GM12878 (cell line): ENCODE results near the gene UNC93A. TPM values are rescaled to one million over a fixed set of nuclear protein-coding genes. Genes with fewer than 3 reads are reported as not detected.

Experiments used
- ATAC-seq: fragments of 200-7000 bp; cut with Tn5 transposase; 3 replicates; pipeline ENCODE4 v1.9.1; 2020; ENCODE audit warnings: mild to moderate bottlenecking, moderate library complexity
- BruUV-seq: library from RNA; stranded (reverse); fragments of 400-500 nt; replicated peaks from 2 replicates; lab custom pipeline; 2021; lab: Mats Ljungman, UMichigan
- CTCF ChIA-PET: fragments of 300-600 bp; sonication (Branson Sonifier 250); formaldehyde crosslinking; extraction: SDS; loops from one replicate; lab custom pipeline; 2021; ENCODE audit warnings: inconsistent platforms; lab: Yijun Ruan, JAX
- POLR2A ChIA-PET: fragments of 350-600 bp; formaldehyde crosslinking; extraction: SDS; loops from one replicate; lab custom pipeline; 2021; ENCODE audit warnings: inconsistent platforms; lab: Charles Lee
- RAD21 ChIA-PET: fragments of 300-600 bp; sonication (Branson Sonifier 250); formaldehyde crosslinking; loops from one replicate; lab custom pipeline; 2023; ENCODE audit warnings: antibody characterized with exemption; ENCODE audit not compliant: unreplicated experiment; lab: Charles Lee
- SMC1A ChIA-PET: fragments of 300-600 bp; sonication (Branson Sonifier 250); formaldehyde crosslinking; loops from one replicate; lab custom pipeline; 2023; ENCODE audit not compliant: unreplicated experiment, uncharacterized antibody; lab: Charles Lee
- DNase-seq: peaks from one replicate; pipeline ENCODE4 v3.0.0-alpha.2; 2011; ENCODE audit warnings: low read depth, low spot score
- FAIRE-seq: peaks from 3 replicates; lab custom pipeline; 2011; peaks lifted over from hg19 to GRCh38; lab: Jason Lieb, UNC
- H2AFZ ChIP-seq: 2 replicates; pipeline ENCODE4 v1.6.0; 2011; ENCODE audit warnings: low read depth, low read length, control low read depth; ENCODE audit not compliant: control insufficient read depth
- H3K27ac ChIP-seq: 2 replicates; pipeline ENCODE4 v1.5.1; 2011; ENCODE audit warnings: control low read depth; ENCODE audit not compliant: control insufficient read depth, insufficient read depth
- H3K27me3 ChIP-seq, 2 experiments: replicated peaks in 1 of 2; 2 replicates each; pipeline versions ENCODE4 v1.6.0 to v1.6.1; 2011; ENCODE audit warnings: low read length in 1 of 2; ENCODE audit not compliant: control insufficient read depth in 2 of 2, insufficient read depth in 2 of 2
- H3K36me3 ChIP-seq, 2 experiments: 2 replicates each; pipeline ENCODE4 v1.5.1; 2011; ENCODE audit warnings: low read length in 1 of 2; ENCODE audit not compliant: control insufficient read depth in 2 of 2, insufficient read depth in 2 of 2
- H3K4me1 ChIP-seq: 2 replicates; pipeline ENCODE4 v1.6.1; 2011; ENCODE audit warnings: mild to moderate bottlenecking, low read length, moderate library complexity, mixed read lengths; ENCODE audit not compliant: control insufficient read depth, insufficient read depth
- H3K4me2 ChIP-seq: 2 replicates; pipeline ENCODE4 v1.6.0; 2011; ENCODE audit warnings: control low read depth; ENCODE audit not compliant: control insufficient read depth, insufficient read depth
- H3K4me3 ChIP-seq: fragments of 200-600 bp; sonication (generic); 2 replicates; pipeline ENCODE4 v1.5.1; 2016
- H3K79me2 ChIP-seq: 2 replicates; pipeline ENCODE4 v1.6.0; 2011; ENCODE audit warnings: low read length; ENCODE audit not compliant: control insufficient read depth, insufficient read depth
- H3K9ac ChIP-seq: 2 replicates; pipeline ENCODE4 v1.8.0; 2011; ENCODE audit warnings: low read length, control low read depth, mixed read lengths; ENCODE audit not compliant: control insufficient read depth, insufficient read depth
- H3K9me3 ChIP-seq: replicated peaks from 3 replicates; pipeline ENCODE4 v1.5.1; 2011; ENCODE audit warnings: mild to moderate bottlenecking, low read length; ENCODE audit not compliant: control insufficient read depth, insufficient read depth
- H4K20me1 ChIP-seq: 2 replicates; pipeline ENCODE4 v1.6.0; 2011; ENCODE audit not compliant: control insufficient read depth, insufficient read depth
- EED ChIP-seq: sonication (generic); IDR thresholded peaks from 2 replicates; pipeline ENCODE4 v1.6.1; 2016; ENCODE audit warnings: antibody characterized with exemption, low read depth
- ESRRA ChIP-seq: IDR thresholded peaks from 2 replicates; pipeline ENCODE4 v1.6.1; 2012; ENCODE audit warnings: mild to moderate bottlenecking, low read length, improper control_type of control experiment
- MTA2 ChIP-seq: fragments of 450-650 bp; IDR thresholded peaks from 2 replicates; pipeline ENCODE4 v1.6.1; 2016; ENCODE audit warnings: low read depth, mild to moderate bottlenecking, moderate library complexity
- PAX8 ChIP-seq: fragments of 450-650 bp; IDR thresholded peaks from 2 replicates; pipeline ENCODE4 v1.6.1; 2017; ENCODE audit warnings: mild to moderate bottlenecking, moderate library complexity
- POLR2AphosphoS2 ChIP-seq: IDR thresholded peaks from 2 replicates; pipeline ENCODE4 v1.6.1; 2011; ENCODE audit warnings: low read depth, mild to moderate bottlenecking, low read length, improper control_type of control experiment, moderate library complexity
- RAD51 ChIP-seq: fragments of 450-650 bp; IDR thresholded peaks from 2 replicates; pipeline ENCODE4 v1.6.1; 2016; ENCODE audit warnings: moderate library complexity, mild to moderate bottlenecking, inconsistent platforms
- SP1 ChIP-seq: IDR thresholded peaks from one replicate; pipeline ENCODE4 v1.6.1; 2011; ENCODE audit warnings: low read depth, low read length
- TCF3 ChIP-seq: IDR thresholded peaks from 2 replicates; pipeline ENCODE4 v1.6.1; 2012; ENCODE audit warnings: low read depth, mild to moderate bottlenecking, low read length, borderline replicate concordance; ENCODE audit not compliant: insufficient read depth
- WRNIP1 ChIP-seq: IDR thresholded peaks from 2 replicates; pipeline ENCODE4 v1.6.1; 2011; ENCODE audit warnings: low read depth, low read length, improper control_type of control experiment, borderline replicate concordance
- WGBS: methylation state at CpG from one replicate; pipeline ENCODE4 v1.1.6; 2016; ENCODE audit warnings: low lambda C conversion rate; ENCODE audit not compliant: insufficient replicate concordance, insufficient coverage; ENCODE audit errors: missing lambda C conversion rate; 5-methylcytosine and 5-hydroxymethylcytosine counted together
- in situ Hi-C: fragments of 300-500 bp; cut with MboI; formaldehyde crosslinking; loops from 9 replicates; pipeline ENCODE4 v1.14.3; 2018; ENCODE audit warnings: mixed read lengths
- intact Hi-C: fragments of 100-400 bp; cut with micrococcal nuclease; formaldehyde crosslinking; loops from one replicate; pipeline ENCODE4 v1.14.2; 2022; ENCODE audit not compliant: unreplicated experiment
- polyA plus RNA-seq, 11 experiments: library from polyadenylated mRNA; depleted of rRNA in 4 of 11; unstranded in 6 of 11; stranded (reverse) in 5 of 11; fragments of >200 nt; fragmentation: Nextera tagmentation in 4 of 11; fragmentation: Illumina TruSeq in 1 of 11; extraction: Ambion mirVana in 4 of 11; extraction: Trizol in 1 of 11; gene quantifications; 1 replicate in 1 of 11; 2 replicates in 10 of 11; pipeline versions ENCODE4 v1.2.1 to v1.2.3, GENCODE V29; 2011 to 2016; ENCODE audit warnings: inconsistent platforms in 2 of 11, missing spikeins in 2 of 11, low read depth in 1 of 11
- total RNA-seq, 4 experiments: library from RNA; depleted of rRNA in 3 of 4; stranded (reverse); fragments of >200 nt in 3 of 4; fragmentation: Illumina TruSeq in 1 of 4; extraction: Trizol in 1 of 4; gene quantifications; 2 replicates each; pipeline versions ENCODE4 v1.2.1 to v1.2.3, GENCODE V29; 2013 to 2021
- TF ChIP-seq, protein P1 (sequence below): fragments of 450-650 bp; IDR thresholded peaks from 2 replicates; pipeline ENCODE4 v1.6.1; 2018; ENCODE audit warnings: borderline replicate concordance, mild to moderate bottlenecking; ENCODE audit not compliant: partially characterized antibody
- TF ChIP-seq, protein P2 (sequence below): fragments of 450-650 bp; IDR thresholded peaks from 2 replicates; pipeline ENCODE4 v1.6.1; 2017; ENCODE audit warnings: low read depth, mild to moderate bottlenecking, moderate library complexity
- TF ChIP-seq, protein P3 (sequence below): fragments of 450-650 bp; IDR thresholded peaks from 2 replicates; pipeline ENCODE4 v1.6.1; 2017; ENCODE audit warnings: mild to moderate bottlenecking, moderate library complexity
- TF ChIP-seq, protein P4 (sequence below): fragments of 450-650 bp; formaldehyde crosslinking; IDR thresholded peaks from 2 replicates; pipeline ENCODE4 v1.5.0; 2022; ENCODE audit warnings: mild to moderate bottlenecking, missing genetic modification characterization

The UNC93A gene
- total and polyA plus RNA-seq, 10 of the 15 experiments (the other 5 are each of a cell fraction or from before 2014, with no cell fraction given), result 0.37 TPM; not detected in 9

GRCh38 chr6:167267921-167268401 lies 23.2 kb upstream of the UNC93A start:
- ChIA-PET RAD21 (no interaction called here), SMC1A (no interaction called here), CTCF (no interaction called here), POLR2A (no interaction called here)
- intact Hi-C loops, result no loop called here
- BruUV-seq, result no TSS peak
- Histone ChIP-seq H3K9ac (no peak overlapping the region), H2AFZ (no peak overlapping the region), H3K9me3 (no peaks in the 10 kb centered on the region), H3K4me2 (no peak overlapping the region), H3K4me1 (no peaks in the 10 kb centered on the region), H3K27ac (no peak overlapping the region), H3K4me3 (no peak overlapping the region), H3K27me3 (no peaks in the 10 kb centered on the region; a peak in 2 of 4 replicates), H3K36me3 (no peaks in the 10 kb centered on the region), H3K79me2 (no peaks in the 10 kb centered on the region), H4K20me1 (no peaks in the 10 kb centered on the region)
- no peak for ATAC-seq
- FAIRE-seq, result no peak
- no peak for DNase-seq
- 65% methylated on average over 12 of the region's 12 CpGs for WGBS
- in situ Hi-C loops, result no loop called here
- TF ChIP-seq PAX8 (no peak), RAD51 (no peak), TCF3 (no peak), ESRRA (no peak), MTA2 (no peak), POLR2AphosphoS2 (no peak), EED (no peak), SP1 (no peak), WRNIP1 (no peak)
- TF ChIP-seq, protein P1, sequence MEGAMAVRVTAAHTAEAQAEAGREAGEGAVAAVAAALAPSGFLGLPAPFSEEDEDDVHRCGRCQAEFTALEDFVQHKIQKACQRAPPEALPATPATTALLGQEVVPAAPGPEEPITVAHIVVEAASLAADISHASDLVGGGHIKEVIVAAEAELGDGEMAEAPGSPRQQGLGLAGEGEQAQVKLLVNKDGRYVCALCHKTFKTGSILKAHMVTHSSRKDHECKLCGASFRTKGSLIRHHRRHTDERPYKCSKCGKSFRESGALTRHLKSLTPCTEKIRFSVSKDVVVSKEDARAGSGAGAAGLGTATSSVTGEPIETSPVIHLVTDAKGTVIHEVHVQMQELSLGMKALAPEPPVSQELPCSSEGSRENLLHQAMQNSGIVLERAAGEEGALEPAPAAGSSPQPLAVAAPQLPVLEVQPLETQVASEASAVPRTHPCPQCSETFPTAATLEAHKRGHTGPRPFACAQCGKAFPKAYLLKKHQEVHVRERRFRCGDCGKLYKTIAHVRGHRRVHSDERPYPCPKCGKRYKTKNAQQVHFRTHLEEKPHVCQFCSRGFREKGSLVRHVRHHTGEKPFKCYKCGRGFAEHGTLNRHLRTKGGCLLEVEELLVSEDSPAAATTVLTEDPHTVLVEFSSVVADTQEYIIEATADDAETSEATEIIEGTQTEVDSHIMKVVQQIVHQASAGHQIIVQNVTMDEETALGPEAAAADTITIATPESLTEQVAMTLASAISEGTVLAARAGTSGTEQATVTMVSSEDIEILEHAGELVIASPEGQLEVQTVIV, result no peak
- TF ChIP-seq, protein P2, sequence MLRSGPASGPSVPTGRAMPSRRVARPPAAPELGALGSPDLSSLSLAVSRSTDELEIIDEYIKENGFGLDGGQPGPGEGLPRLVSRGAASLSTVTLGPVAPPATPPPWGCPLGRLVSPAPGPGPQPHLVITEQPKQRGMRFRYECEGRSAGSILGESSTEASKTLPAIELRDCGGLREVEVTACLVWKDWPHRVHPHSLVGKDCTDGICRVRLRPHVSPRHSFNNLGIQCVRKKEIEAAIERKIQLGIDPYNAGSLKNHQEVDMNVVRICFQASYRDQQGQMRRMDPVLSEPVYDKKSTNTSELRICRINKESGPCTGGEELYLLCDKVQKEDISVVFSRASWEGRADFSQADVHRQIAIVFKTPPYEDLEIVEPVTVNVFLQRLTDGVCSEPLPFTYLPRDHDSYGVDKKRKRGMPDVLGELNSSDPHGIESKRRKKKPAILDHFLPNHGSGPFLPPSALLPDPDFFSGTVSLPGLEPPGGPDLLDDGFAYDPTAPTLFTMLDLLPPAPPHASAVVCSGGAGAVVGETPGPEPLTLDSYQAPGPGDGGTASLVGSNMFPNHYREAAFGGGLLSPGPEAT, result no peak
- TF ChIP-seq, protein P3, sequence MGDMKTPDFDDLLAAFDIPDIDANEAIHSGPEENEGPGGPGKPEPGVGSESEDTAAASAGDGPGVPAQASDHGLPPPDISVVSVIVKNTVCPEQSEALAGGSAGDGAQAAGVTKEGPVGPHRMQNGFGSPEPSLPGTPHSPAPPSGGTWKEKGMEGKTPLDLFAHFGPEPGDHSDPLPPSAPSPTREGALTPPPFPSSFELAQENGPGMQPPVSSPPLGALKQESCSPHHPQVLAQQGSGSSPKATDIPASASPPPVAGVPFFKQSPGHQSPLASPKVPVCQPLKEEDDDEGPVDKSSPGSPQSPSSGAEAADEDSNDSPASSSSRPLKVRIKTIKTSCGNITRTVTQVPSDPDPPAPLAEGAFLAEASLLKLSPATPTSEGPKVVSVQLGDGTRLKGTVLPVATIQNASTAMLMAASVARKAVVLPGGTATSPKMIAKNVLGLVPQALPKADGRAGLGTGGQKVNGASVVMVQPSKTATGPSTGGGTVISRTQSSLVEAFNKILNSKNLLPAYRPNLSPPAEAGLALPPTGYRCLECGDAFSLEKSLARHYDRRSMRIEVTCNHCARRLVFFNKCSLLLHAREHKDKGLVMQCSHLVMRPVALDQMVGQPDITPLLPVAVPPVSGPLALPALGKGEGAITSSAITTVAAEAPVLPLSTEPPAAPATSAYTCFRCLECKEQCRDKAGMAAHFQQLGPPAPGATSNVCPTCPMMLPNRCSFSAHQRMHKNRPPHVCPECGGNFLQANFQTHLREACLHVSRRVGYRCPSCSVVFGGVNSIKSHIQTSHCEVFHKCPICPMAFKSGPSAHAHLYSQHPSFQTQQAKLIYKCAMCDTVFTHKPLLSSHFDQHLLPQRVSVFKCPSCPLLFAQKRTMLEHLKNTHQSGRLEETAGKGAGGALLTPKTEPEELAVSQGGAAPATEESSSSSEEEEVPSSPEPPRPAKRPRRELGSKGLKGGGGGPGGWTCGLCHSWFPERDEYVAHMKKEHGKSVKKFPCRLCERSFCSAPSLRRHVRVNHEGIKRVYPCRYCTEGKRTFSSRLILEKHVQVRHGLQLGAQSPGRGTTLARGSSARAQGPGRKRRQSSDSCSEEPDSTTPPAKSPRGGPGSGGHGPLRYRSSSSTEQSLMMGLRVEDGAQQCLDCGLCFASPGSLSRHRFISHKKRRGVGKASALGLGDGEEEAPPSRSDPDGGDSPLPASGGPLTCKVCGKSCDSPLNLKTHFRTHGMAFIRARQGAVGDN, result no peak
- TF ChIP-seq, protein P4, sequence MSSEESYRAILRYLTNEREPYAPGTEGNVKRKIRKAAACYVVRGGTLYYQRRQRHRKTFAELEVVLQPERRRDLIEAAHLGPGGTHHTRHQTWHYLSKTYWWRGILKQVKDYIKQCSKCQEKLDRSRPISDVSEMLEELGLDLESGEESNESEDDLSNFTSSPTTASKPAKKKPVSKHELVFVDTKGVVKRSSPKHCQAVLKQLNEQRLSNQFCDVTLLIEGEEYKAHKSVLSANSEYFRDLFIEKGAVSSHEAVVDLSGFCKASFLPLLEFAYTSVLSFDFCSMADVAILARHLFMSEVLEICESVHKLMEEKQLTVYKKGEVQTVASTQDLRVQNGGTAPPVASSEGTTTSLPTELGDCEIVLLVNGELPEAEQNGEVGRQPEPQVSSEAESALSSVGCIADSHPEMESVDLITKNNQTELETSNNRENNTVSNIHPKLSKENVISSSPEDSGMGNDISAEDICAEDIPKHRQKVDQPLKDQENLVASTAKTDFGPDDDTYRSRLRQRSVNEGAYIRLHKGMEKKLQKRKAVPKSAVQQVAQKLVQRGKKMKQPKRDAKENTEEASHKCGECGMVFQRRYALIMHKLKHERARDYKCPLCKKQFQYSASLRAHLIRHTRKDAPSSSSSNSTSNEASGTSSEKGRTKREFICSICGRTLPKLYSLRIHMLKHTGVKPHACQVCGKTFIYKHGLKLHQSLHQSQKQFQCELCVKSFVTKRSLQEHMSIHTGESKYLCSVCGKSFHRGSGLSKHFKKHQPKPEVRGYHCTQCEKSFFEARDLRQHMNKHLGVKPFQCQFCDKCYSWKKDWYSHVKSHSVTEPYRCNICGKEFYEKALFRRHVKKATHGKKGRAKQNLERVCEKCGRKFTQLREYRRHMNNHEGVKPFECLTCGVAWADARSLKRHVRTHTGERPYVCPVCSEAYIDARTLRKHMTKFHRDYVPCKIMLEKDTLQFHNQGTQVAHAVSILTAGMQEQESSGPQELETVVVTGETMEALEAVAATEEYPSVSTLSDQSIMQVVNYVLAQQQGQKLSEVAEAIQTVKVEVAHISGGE (CRISPR knock-in tag), result no peak
